Measurements from ENCODE around the gene PRIMA1. TPM values are rescaled to one million over a fixed set of nuclear protein-coding genes. Genes with fewer than 3 reads are reported as not detected.

Gene PRIMA1
- total and polyA plus RNA-seq, 2 donors from 2014 or later, result 1.0 to 1.7 TPM

- FAIRE-seq (no peak), DNase-seq (no peak)
- no peak overlapping the region for H3K27ac ChIP-seq (ENCODE audit: low read depth in 2 of 2, low read length in 2 of 2)
- H3K36me3 ChIP-seq (ENCODE audit: control insufficient read depth in 2 of 3, insufficient read depth in 3 of 3, low read length in 3 of 3), result no peaks in the 10 kb centered on the region
- no peak overlapping the region for H3K4me3 ChIP-seq (ENCODE audit: low read length in 3 of 3)
- H3K4me1 ChIP-seq (ENCODE audit: control insufficient read depth in 2 of 3, insufficient read depth in 2 of 3, low read depth in 1 of 3, low read length in 3 of 3), result peaks cover 0 to 2% (median 0%) of the 10 kb centered on the region in 3 donors
- intact Hi-C loops (cut with DNase I), result no loop called here
- H3K9ac ChIP-seq (ENCODE audit: low read length in 3 of 3), result no peak overlapping the region
- H3K9me3 ChIP-seq (ENCODE audit: control insufficient read depth in 2 of 3, insufficient read depth in 1 of 3, low read length in 3 of 3), result no peaks in the 10 kb centered on the region
- TF ChIP-seq CTCF (IDR thresholded peaks at IDR 0.05; ENCODE audit: borderline replicate concordance, extremely low read depth, insufficient read depth), result no peak
- H3K27me3 ChIP-seq (ENCODE audit: control insufficient read depth, insufficient read depth, low read length), result no peaks in the 10 kb centered on the region
These were observed 80.0 kb downstream of the PRIMA1 start for GRCh38 chr14:93708311-93708734.

GRCh38 chr14:93707475-93707874, 80.8 kb downstream of the PRIMA1 start:
- H3K36me3 ChIP-seq (ENCODE audit: control insufficient read depth in 2 of 3, insufficient read depth in 3 of 3, low read length in 3 of 3), result no peaks in the 10 kb centered on the region
- H3K4me1 ChIP-seq (ENCODE audit: control insufficient read depth in 2 of 3, insufficient read depth in 2 of 3, low read depth in 1 of 3, low read length in 3 of 3), result peaks cover 0 to 2% (median 0%) of the 10 kb centered on the region in 3 donors
- H3K27ac ChIP-seq (ENCODE audit: low read depth in 2 of 2, low read length in 2 of 2), result no peak overlapping the region
- no peak overlapping the region for H3K4me3 ChIP-seq (ENCODE audit: low read length in 3 of 3)
- FAIRE-seq (no peak), DNase-seq (no peak)
- no peak for TF ChIP-seq CTCF (IDR thresholded peaks at IDR 0.05; ENCODE audit: borderline replicate concordance, extremely low read depth, insufficient read depth)
- no peaks in the 10 kb centered on the region for H3K27me3 ChIP-seq (ENCODE audit: control insufficient read depth, insufficient read depth, low read length)
- intact Hi-C loops (cut with DNase I), result no loop called here
- no peak overlapping the region for H3K9ac ChIP-seq (ENCODE audit: low read length in 3 of 3)
- H3K9me3 ChIP-seq (ENCODE audit: control insufficient read depth in 2 of 3, insufficient read depth in 1 of 3, low read length in 3 of 3), result no peaks in the 10 kb centered on the region

GRCh38 chr14:93706360-93706955, 81.8 kb downstream of the PRIMA1 start:
- no peak overlapping the region for H3K27ac ChIP-seq (ENCODE audit: low read depth in 2 of 2, low read length in 2 of 2)
- no peaks in the 10 kb centered on the region for H3K9me3 ChIP-seq (ENCODE audit: control insufficient read depth in 2 of 3, insufficient read depth in 1 of 3, low read length in 3 of 3)
- no peaks in the 10 kb centered on the region for H3K4me1 ChIP-seq (ENCODE audit: control insufficient read depth in 2 of 3, insufficient read depth in 2 of 3, low read depth in 1 of 3, low read length in 3 of 3)
- DNase-seq (no peak), FAIRE-seq (no peak)
- no peaks in the 10 kb centered on the region for H3K36me3 ChIP-seq (ENCODE audit: control insufficient read depth in 2 of 3, insufficient read depth in 3 of 3, low read length in 3 of 3)
- H3K4me3 ChIP-seq (ENCODE audit: low read length in 3 of 3), result no peak overlapping the region
- TF ChIP-seq CTCF (IDR thresholded peaks at IDR 0.05; ENCODE audit: borderline replicate concordance, extremely low read depth, insufficient read depth), result no peak
- H3K27me3 ChIP-seq (ENCODE audit: control insufficient read depth, insufficient read depth, low read length), result no peaks in the 10 kb centered on the region
- intact Hi-C loops (cut with DNase I), result no loop called here
- no peak overlapping the region for H3K9ac ChIP-seq (ENCODE audit: low read length in 3 of 3)
